ENCODE results near the gene SH2D2A.

SH2D2A gene

DNA sequence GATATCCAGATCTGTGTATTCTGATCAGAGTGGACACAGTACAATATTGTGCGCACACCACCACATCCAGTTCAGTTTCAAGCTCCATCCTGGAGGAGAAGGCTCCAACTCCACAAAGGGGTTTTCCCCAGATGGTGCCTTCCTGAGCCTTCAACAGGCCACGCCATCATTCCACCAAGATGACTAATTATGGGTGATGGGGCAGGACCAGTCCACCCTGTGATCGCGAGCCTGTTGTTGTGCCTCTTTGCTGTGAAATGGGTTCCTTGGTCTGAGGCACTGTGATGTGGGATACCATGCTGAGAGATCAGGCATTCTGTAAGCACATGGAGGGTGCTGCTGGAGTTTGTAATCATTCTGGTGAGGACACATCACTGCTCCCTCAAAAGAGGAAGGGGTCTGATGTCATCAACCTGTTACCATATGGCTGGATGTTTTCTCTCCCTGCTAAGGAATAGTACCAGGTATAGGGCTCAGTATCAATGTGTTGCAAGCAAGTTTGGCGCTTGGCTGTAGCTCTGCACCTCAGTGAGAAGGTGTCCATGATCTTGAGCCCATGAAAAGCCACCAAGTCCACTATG lies 6.7 kb upstream of the SH2D2A start:
- DNase-seq (ENCODE audit: low read depth): no peak

DNA sequence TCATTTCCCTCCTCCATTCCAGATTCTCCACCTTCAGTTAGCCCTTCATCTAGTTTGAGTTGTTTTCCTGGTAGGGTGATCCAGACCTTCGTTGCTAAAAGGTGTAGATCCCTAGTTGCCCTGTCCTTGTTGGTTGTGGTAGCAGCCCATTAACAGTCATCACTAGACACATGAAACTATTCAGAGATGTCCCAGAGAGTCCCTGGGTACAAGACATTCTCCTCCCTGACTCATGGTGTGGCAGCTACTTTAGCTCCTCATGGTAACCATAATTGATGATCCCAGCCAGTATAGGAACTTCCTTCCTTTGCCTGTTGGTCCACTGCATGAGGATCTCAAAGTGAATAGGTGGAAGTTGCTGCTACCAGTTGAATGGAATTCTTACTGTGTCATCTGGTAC lies 6.0 kb upstream of the SH2D2A start:
- DNase-seq (ENCODE audit: low read depth): no peak

DNA sequence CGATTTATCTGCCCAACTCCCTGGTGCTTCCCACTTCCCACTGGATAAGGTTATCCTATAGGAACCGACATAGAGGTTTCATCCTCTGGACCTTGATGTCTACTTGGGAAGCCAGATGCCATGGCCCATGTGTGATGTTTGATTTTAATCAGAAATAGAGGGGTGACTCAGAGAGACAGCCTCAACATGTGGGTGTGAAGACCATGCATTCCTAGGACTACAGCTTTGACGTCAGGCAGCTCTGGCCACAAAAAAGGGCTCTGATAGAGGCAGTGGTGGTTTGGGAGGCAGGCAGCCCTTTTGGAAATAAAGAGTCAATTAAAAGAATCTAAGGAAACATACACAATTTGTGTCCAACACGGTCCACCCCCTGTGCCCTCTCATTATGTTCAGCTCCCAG lies 5.2 kb upstream of the SH2D2A start:
- DNase-seq (ENCODE audit: low read depth): no peak

DNA sequence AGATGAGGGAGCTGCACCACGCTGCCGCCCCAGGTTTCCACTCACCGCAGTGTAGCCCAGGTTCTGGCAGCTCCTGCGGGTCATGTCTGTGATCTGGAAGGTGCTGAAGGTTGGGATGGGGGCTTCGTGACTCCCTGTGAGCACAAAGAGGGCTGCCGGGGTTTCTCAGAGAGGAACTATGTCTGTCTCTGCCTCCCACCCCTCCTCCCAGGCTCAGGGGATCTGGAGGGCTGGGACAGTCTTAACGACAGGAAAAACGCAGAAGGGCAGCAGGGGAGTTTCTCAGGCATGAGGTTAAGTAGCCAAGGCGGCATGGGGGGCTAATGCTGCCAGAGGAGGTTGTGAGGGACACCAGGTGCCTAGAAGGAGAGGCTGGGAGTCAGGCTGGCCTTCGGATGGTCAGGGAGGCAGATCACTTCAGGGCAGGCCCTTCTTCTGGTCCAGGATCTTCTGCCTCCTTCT lies 656 bp downstream of the SH2D2A start:
- no peak for DNase-seq (ENCODE audit: low read depth)

DNA sequence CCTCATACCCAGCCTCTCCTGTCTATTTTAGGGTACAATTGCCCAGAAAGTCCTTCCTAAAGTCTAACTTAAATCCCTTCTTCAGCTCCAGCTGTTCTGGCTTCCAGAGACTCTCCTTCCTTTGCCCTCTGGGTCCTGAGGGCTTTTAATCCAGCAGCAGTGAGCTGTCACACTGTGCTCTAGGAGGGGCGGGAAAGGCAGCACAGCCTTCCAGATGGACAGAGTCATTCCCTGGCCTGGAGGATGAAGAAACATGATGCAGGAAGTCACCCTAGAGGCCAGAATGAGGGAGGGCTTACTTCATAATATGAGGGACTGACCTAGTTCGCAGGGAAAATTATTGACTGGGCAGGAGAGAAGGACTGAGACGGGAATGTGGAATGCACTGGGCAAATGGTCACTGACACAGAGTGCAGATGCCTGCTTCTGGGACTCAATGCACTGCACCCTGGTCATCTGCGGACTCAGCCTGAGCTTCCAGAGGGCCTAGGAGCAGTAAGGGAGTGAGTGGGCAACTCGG lies 1.3 kb downstream of the SH2D2A start:
- no peak for DNase-seq (ENCODE audit: low read depth)

DNA sequence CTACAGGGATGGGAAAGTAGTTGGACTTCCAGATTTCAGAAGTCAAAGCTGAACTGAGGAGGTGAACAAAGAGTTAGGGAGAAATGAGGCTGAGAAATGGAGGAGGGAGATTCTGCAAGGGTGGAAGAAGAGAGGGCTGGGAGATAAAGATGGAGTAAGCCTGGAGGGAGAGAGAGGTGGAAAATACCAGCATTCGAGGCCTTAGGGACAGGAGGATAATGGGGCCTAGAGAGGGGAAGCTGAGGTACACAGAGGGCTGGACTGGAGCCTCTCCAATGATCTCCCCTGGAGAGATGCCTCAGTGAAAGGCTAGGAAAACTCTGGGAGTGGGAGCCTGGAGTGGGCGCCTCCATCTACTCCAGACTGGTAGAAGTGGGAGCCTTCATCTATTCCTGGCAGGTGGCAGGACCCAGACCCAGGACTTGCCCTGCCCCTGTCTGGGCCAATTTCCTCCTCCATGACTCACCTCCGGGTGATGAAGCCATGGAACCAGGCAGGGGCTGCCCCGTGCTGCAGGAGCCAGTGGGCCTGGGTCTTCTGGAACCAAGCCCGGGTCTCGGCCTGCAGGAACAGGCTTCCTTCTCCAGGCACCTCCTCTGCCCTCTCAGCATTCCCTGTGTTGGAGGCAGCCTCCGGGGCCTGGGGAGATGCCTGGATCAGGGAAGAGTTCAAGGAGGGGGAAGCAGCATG lies 1.9 kb downstream of the SH2D2A start:
- DNase-seq (ENCODE audit: low read depth): no peak

DNA sequence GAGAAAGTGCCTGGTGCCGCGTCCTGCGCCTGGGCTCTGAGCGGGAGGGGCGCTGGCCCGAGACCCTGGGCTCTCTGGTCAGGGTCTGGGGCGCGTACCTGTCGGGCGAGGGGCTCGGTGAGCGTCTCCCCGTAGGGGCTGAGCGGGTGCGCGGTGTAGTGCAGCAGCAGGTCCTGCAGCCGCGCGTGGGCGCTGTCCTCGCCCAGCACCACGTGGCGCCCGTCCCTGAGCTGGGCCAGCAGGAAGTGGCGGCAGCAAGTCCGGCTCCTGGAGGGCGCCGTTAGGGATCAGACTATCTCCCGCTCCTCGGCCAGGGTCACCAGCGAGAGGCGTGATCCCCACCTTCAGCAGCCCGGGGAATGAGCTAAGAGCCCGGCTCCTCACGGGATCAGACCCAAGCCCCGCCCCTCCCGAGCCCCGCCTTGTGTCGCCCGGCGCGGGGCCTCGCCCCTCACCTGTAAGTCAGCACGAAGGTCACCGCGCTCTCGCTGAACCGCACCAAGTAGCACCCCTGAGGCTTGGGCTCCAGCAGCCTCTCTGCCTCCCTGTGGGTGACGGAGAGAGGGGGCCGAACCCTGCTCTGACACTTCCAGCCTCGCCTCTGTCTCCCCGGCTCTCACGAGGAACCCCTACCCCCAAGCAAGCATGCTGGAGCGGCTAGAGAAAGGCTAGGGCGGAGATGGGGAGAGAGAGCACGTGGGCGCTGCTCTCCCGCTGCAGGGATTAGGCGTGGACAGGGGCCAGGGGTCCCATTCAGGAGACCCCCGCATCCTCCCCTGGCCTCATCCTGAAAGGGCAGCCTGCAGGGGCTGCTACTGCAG lies 2.7 kb downstream of the SH2D2A start:
- no peak for DNase-seq (ENCODE audit: low read depth)

DNA sequence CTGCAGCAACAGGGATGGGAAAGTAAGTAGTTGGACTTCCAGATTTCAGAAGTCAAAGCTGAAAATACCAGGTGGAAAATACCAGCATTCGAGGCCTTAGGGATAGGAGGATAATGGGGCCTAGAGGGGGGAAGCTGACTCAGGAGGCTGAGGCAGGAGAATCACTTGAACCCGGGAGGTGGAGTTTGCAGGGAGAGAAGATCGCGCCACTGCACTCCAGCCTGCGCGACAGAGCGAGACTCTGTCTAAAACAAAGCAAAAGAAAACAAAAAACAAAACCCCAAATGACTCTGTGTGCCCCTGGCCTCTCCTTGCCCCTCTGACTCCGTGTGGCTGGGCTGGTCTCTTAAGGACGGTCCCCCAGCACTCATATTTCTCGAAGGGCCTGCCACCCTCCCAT lies 3.4 kb downstream of the SH2D2A start:
- DNase-seq (ENCODE audit: low read depth): no peak

DNA sequence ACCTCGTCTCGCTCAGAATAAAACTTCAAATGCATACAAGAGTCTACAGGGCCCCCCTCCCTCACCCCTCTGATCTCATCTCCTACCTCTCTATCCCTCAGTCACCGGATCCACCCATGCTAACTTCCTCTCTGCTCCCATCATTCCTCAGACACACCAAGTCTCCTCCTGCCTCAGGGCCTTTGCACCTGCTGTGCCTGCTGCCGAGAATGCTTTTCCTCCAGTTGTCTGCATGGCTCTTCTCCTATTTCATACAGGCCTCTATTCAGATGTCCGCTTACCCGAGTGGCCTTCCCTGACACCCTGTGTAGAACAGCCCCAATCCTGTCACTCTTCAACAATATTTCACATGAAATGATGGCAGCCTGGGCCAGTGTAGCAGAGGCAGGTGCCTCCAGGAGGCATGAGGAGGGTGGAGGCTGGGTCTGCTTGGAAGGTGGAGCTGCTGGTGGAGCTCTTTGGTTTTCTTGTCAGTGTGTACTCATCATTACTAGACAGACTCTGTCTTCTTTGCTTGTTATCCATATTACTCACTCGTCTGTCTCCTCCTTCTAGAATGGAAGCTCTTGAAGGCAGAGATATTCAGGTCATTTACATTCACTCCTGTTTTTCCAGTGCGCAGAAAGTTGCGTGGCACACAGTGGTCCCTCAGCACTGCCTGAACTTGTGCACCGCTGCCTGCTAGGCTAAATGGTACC lies 4.2 kb downstream of the SH2D2A start:
- DNase-seq (ENCODE audit: low read depth): no peak

DNA sequence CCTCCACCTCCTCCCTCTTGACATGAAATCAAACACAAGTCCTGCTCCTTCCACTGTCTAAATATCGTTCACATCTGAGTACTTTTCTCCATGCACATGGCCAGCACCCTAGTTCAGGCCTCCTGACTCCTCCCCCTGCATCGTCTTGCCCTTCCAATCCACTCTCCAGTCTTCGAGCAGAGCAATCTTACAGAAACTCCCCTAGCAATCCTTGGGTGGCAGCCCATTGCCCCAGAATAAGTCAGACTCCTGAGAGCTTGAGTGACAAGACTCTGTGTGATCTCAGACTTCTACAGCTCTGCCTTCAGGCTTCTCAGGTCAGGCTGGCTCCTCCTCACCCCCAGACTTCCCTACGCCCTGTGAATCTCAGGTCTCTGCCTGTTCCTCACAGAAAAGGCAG lies 5.5 kb downstream of the SH2D2A start:
- no peak for DNase-seq (ENCODE audit: low read depth)

DNA sequence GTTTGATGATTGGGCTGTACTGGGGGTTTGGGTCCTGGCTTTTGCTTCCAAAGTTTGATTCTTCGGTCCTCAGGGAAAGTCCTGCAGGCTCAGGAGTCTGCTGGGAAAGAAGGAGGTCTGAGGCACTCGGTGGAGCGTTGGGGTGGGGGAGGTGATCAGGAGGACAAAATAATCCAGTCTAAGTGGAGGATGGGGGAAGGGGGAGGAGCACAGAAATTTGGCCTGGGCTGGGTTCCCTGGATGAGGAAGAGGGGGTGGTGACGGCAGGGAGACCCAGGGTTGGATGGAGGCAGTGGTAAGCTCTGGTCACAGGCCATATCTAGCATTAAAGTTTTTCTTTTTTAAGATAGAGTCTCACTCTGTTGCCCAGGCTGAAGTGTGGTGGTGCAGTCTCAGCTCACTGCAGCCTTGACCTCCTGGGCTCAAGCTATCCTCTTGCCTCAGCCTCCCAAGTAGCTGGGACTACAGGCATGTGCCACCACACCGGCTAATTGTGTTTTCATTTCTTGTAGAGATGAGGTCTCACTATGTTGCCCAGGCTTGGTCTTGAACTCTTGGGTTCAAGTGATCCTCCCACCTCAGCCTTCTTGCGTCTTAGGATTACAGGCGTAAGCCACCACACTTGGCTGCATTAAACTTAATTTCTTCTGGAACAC lies 6.8 kb downstream of the SH2D2A start:
- no peak for DNase-seq (ENCODE audit: low read depth)

DNA sequence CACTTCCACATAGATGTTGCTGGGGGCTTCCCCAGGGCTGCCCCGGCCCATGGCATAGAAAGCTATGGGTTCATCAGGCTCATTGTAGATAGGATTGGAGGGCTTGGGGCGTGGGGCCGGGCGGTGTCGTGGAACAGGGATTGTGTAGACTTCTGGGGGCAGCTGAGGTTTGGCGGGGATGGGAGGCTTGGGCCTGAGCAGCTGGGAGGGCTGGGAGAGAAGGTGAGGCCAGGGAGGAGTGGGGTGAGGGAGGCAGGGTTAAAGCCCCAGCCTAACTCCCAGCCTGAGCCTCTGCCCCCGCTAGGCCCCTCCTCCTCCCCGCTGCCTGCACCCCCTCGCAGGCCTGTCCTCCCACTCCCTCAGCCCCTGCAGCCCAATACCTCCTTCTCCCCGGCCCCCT lies 7.4 kb downstream of the SH2D2A start:
- no peak for DNase-seq (ENCODE audit: low read depth)

DNA sequence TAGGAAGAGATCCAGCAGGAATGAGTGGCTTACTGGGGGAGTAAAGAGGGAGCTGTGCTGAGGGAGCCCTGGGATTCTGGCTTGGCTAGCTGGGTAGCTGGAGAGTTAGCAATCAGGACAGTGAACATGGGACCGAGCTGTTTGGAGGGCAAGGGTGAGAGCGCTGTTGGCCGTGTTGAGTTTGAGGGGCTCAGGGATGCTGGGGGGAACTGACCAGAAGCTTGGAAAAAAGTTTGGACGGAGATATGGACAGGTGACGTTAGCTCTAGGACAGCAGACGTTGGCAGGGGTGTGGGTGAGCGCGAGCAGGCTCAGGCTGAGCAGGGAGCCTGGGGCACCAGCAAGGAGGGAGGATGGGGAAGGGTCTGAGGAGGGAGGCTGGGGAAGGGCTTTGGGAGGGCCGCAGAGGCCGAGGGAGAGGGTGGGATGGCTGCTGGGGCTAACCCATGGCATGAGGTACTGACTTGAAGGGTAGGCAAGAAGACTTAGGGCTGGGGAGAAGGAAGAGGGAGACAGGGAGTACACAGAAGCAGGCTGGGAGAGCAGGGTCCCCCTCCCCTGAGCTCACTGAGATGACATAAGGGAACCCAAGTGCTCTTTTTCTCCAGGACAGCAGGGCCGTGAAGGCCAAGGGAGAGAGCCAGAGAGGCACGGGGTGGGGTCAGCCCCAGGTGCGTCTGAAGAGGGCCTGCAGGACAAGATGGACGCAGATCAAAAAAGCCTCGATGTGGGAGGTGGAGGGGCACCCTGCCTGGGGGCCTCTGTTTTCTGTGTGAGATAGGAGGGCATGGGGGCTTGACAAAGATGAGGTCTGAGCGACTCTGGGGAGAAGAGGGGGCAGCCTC lies 8.2 kb downstream of the SH2D2A start:
- DNase-seq (ENCODE audit: low read depth): no peak

DNA sequence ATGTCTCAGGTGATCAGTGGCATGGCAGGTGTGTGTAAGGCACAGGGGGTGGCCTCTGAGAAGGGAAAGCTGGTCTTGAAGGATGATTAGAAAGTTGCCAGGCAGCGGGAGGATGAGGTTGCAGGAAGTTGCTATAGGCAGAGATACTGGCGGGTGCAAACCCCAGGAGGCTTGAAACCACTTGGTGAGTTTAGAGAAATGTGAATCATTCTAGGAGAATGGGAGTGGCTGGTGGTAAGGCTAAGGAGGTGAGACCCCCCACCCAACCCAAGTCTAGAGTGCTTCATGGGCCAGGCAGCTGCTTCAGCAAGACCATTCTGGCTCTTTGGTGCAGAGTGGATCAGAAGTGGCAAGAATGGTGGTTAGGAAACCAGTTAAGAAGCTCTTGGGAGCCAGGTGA lies 9.0 kb downstream of the SH2D2A start:
- no peak for DNase-seq (ENCODE audit: low read depth)

DNA sequence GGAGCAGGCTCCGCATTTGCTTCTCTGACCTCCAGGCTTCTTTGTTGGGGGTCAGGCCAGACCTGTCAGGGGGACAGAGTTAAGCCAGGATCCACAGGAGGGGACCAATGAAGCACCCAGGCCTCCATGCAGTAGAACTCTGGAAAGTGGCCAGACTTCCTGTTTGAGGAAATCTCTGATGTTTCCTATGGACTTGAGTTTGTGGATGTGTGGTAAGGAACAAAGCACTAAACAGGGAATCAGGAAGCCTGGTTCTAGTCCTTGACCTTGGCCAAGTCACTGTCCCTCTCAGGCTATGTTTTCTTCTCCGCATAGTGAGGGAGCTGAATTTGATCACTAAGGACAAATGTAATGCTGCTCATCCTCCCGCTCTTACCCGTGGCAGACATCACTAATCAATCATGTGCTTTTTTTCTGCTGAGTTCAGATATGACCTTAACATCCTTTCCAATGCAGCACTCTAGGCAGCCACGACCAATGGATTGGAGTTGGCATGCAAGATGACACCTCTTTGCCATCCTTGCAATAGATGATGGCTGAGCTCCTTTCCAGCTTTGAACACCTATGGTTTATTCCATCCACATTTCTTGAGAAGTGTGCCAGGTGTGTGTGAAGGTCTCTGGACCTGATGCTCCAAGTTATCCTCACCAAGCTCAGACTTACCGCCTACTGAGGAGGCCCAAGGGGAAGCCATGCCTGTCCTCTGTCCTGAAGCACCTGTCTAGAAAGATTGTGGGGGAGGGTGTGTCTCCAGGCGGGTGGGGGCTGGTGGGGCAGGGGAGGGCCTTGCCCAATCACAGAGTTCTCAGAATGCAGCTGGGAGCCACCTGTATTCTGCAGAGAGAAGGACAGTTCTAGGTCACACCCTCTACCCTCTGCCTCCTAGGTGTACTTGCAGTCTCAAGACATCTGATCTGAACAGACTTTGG lies 9.9 kb downstream of the SH2D2A start:
- no peak for DNase-seq (ENCODE audit: low read depth)

DNA sequence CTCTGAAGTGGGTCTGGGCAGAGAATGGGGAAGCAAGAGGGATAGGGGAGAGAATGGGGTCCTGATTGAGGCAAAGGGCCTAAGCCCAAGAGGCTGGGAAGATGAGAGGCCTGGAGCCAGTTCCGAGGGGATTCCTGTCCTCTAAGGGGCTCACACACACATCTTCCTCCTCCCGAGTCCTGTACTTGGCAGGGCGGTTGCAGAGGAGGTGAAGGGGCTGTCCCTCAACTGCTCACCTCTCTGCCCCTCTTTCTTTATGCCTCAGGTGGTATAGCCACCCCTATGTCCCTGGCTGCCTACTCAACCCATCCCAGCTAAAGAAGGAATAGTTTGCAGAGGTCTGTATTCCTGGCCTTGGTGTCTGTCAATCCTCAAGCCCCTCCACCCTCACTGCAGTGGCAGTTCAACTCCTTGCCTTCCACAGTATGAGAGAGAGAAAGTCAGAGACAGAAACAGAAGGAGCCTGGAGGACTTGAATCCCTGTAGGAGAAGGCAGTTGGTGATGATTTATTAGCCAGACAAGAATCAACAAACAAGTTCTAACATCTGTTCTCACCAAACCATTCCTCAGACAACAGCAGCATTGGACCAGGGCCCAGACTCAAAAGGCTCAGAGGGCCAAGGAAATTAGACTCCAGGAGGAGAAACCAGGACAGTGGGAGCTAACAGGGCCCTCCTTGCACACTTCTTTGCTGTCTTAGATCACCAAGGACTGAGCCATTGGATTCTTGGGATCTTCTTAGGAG lies 10.7 kb downstream of the SH2D2A start:
- DNase-seq (ENCODE audit: low read depth): no peak

DNA sequence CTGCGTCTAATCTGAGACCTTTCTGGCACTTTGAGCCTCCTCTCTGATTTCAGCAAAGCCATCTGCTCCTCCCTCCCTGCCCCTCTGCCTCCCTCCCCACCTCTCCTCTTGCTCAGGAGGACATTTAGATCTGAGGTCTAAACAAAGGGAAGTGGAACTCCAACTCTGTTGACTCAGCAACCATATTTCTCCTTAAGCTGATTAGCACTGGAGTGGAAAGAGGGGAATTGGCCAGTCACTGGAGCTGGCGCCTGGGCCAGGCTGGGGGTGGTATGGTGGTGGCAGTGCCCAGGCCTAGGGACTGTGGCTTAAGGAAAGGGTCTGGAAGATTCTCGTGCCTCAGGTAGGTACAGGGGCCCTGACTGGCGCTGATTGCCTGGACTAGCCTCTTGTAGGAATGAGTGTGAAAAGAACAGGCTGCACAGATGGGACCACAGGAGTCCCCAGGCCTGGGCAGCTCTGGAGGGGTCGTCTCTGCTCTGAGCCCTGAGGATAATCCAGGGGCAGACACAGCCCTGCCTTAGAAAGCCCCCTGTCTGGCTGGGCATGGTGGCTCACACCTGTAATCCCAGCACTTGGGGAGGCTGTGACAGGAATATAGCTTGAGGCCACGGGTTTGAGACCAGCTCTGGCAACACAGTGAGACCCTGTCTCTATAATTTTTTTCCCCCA lies 11.9 kb downstream of the SH2D2A start:
- no peak for DNase-seq (ENCODE audit: low read depth)

DNA sequence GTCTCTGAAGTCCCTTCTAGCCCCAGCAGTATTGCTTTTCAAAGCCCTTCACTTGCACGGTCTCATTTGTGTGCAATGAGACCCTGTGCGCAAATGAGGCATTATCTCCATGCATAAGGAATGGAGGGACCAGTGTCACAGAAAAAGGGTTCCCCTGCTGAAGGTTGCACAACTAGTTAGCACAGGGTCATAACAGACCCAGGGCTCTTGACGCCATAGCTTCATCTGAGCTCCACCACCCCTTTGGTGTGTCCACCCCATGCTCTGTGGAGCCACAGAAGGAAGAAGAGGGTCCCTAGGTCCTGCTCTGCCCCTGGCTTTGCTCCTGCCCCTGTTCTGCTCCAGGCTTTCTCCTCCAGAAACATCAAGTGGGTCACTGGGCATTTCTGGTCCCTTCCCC lies 12.6 kb downstream of the SH2D2A start:
- no peak for DNase-seq (ENCODE audit: low read depth)

Measured in HS-27A (cell line).